COLO668 (cell line): ENCODE measurements around the gene PANK4.

Experiments
- DNase-seq: peaks from one replicate; lab custom pipeline; 2025; ENCODE audit not compliant: unreplicated experiment; lab: John Stamatoyannopoulos, UW

The PANK4 gene

DNA sequence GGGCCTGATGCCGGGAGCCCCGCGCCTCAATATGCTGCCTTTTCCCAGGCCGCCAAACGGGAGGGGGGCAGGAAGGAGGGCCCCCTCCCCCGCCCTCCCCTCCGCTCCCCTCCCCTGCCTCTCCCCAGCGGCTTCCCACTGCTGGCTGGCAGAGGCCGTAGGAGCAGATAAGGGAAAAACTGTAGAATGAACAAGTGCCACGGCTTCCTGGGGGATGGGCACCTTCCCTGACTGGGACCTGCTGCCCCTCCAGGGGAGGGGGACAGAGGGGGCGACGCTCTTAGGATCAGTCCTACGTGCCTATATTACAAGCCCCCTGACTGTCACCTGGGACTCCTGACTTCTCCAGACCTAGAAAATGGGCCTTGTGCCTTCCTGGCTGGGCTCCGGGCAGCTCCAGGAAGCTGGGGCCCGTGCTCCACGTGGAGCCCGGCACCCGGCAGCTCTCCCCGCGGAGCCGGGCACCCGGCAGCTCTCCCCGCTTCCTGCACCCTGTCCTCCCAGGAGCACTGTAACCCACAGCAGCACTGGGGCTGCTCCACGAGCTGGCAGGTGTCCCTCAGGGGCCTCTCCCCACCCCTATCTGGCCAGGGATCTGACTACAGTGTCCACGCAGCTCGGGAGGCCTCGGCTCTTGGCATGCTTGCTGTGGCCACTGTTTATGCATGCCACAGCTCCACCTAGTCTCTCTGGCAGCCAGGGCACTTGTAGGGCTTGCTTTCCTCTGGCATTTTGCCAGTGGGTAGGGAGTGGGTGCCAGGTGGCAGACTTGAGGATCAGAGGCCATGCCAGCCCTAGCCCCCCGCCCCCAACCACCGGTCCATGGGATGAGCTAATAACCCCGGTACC, 4.3 kb upstream of the PANK4 start:
- peak; percentile 86 for DNase-seq

DNA sequence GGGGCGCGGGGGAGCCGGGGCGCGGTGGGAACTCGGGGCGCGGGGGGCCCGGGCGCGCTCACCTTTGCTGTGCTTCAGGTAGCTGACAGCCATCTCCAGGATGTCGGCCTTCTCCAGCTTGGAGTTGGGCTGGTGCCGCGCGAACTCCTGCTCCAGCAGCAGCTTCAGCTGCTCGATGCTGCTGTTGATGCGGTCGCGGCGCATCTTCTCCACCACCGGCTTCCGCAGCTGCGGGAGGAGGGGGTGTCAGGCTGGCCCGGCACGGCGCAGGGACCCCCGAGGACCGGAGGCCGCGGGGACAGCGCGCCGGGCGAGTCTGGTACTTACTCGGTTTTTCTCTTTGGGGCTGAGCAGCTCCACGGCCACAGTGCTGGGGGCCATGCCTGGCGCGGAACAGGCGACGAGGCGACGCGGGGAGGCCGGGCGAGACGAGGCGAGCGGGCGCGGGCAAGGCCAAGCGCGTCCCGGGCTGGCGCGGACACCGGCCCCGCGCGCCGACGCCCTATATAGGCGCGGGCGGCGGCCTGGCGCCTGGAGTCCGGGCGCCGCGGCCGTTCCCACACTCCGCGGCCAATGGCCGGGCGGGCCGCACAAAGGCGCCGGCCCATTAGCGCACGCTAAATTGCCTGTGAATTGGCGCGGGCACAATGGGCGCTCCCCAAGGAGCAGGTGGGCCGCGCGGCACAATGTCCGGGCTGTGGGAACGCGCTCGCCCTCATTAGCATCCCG, 3.6 kb upstream of the PANK4 start, which contains the start of gene HES5:
HES5 (minus strand) TSS at position 480 of the 729 bp plus-strand sequence; CDS start at position 381, 99 bp downstream.
- peak; percentile 93 for DNase-seq

DNA sequence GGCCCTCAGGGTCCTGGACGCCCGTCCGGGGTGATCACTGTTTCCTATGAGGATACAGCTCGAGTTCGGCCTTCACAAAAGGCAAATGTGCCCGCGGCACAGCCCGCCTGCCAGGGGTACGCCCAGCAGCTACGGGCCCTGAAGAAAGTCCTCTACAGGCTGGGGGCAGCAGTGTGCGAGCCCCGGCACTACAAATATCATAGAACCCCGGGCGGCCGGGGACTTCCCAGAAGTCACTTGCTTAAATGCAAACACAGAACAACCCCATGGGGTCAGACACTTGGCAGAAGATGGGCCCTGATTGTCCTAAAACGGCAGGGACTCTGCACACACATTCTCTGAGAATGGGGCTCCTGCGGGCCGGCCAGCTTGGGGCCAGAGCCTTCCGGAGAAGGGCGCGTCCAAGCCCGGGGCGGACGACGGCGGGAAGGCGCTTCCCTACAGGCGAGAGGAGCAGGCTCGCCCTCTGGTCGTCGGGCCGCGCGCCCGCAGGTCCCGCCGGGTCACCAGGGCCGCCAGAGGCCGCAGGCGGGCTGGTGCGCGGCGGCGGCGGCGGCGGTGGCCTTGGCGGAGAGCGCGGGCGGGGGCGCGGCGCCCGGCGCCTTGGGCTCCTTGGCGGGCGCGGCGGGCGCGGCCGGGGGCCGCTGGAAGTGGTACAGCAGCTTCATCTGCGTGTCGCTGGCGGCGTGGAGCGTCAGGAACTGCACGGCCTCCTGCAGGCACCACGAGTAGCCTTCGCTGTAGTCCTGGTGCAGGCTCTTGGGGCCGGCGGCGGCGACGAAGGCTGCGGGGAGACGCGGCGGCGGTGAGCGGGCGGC, 2.8 kb upstream of the PANK4 start:
- DNase-seq, result peak; percentile 75

DNA sequence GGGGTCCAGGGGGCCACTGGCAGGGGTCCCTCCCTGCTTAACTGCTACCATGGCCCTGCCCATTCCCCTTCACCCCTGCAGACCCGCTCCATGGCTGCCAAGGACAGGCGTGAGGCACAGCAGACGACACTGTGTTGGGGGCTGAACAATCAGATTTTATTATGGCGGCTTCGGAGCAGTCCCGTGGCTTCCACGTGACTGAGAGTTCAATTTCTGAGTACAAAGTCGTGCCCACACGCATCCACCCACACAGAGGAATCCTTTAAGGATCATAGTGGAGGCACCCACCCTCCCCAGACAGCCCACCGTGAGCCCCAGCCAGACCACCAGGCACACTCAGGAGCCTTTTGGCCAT, 2.2 kb upstream of the PANK4 start:
- no peak for DNase-seq

DNA sequence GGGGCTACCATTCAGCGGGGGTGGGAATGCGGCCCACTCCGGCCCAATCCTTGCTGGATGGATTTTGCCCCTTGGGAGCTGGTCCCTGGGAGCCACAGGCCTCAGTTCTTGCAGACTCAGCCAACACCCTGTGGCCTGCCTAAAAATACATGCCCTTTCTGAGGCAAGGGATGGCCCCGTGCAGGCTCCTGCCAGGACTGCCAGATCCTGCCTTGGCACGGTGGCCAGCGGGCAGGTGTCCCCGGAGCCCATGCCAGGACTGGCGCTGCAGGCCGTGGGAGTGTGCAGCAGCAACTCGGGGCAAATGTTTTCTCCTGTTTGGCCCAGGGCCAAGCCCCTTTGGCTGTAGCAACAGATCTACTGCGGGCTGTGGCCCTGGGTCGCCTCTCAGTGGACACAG, 1.6 kb upstream of the PANK4 start:
- DNase-seq, result peak; percentile 55

DNA sequence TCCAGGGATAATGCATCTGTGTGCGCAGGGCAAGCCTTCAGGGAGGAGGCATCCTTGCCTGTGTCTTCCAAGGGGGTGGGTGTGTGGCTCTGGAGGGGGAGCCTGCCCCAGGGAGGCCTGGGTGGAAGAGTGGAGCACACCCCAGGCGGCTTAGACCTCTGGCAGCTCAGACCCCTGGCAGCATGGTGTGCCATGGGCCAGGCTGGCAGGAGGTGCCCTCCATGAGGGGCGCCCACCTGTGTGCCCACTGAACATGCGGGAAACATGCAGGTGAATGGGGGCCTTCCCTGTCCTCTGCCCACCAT, 1.1 kb upstream of the PANK4 start:
- no peak for DNase-seq

DNA sequence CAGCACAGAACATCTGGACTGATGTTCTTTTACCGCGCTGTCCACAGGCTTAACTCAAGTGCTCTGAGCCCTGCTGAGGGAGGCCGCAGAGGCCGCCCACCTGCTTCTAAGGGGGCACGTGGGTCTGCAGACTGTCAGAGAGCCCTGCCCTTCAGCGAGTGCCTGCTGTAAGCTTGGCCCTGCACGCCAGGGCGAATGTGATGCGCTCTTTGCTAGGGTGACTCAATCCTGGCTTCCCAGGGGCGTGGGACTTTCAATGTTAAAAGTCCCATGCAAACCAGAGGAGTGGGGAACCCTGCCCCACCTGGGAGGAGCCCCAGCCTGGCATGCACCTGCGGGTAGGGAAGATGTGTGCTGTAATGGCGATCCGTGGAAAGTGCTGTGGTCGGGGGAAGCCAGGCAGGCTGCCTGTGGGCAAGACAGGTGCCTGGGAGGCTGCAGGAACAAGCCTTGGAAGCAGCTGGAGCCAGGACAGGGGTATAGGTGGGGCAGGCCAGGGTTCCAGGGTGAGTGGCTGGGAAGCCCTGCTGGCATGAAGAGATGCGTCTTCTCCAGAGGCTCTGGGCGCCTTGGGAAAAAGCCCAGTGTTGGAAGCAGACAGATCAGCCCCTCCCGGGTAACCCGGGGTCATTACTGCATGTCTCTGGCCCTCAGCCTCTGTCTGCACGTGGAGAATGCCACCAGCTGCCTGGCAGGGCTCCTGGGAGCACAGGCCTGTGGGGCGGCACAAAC, 594 bp upstream of the PANK4 start:
- DNase-seq, result peak; percentile 78

DNA sequence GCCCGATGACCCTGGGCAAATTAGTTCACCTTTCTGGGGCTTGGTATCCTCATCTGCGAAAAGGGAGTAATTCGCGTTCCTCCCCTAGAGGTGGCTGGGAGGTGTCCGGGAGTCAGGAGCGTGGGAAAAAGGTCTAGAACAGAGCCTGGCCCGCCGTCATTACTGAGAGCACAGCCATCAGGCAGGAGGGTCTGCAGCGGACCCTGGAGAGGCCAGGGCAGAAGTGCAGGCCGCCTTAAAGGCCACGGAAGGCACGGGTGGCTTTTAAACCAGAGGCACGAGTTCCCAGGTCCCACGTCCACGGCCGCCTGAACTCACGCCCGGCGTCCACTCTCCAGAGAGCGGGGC, 850 bp downstream of the PANK4 start:
- no peak for DNase-seq

DNA sequence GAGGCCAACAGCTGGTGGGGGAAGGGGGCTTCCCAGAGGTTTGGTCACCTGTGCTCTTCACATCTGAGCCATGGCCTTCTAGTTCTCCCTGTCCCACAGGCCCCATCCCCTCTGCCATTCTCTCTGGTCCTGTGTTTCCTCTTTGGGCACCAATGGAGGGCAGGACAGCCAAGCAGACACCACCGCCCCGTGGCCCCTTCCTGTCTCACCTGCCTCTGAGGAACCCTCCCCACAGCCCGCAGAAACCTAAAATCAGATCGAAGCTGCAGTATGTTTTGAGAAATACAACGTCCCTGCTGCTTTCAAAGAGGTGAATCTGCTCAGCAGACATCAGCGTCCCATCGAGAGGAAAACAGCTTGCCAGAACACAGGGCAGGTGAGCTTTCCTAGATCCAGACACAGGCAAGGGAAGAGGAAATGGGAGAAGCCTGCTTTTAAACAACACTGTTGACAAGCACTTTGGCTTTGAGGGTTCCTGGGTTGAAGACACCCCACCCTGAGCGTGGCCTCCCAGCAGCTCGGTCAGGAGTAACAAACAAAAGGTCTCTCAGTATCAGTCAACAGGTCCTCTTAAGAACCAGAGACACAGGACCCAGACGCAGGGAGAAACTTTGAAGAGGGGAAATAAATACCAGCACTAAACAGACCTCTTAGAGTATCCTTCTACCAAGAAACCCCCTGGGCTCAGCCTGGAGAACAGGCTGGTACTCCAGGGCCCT, 2.3 kb downstream of the PANK4 start:
- DNase-seq, result no peak

DNA sequence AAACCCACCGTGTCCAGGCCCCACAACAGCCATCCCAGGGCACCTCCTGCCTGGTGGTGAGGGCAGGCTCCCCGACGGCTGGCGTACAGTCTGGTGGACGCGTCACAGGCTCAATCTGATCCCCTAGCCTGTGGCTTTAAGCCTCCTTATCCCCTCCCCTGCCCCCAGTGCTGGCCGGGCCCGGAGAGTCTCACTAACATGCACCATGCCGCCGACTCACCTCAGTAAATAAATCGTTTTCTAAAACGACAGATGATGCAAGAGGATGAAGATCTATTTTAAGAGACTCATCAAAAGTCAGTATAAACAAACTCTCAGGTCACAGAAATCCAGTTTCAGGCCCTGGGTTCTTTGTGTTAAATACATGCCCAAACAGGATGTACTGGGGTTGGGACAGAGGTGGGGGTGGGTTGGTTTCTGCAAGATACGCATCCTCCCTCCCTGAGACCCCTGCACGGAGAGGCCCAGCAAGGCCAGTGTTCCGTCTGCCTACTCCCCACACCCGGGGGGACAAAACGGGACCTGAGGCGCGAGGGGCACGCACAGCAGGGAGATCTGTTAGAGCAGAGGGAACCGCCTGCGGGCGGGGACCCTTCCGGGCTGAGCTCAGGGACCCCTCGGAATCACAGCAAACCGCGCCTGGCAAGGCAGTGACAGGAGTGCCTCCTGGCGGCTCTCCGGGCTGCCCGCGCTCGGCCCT, 3.1 kb downstream of the PANK4 start:
- no peak for DNase-seq

DNA sequence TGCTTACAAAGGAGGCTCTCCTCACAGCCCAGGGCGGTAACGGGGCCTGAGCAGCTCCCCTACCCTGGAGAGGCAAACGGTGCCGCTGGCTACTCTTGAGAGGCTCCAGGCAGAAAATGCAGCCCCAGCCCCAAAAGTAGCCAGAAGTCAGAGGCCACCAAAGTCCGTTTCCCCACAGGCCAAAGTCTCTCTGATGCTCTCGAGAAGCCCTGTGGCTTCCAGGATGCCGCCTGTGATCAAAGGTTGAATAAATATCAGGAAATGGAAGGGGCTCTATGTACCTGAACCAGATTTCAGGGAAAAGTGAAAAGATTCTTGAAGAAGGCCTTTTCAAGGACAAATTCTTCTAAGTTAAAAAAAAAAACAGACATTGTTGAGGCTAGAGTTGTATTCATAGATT, 4.2 kb downstream of the PANK4 start:
- DNase-seq, result no peak

DNA sequence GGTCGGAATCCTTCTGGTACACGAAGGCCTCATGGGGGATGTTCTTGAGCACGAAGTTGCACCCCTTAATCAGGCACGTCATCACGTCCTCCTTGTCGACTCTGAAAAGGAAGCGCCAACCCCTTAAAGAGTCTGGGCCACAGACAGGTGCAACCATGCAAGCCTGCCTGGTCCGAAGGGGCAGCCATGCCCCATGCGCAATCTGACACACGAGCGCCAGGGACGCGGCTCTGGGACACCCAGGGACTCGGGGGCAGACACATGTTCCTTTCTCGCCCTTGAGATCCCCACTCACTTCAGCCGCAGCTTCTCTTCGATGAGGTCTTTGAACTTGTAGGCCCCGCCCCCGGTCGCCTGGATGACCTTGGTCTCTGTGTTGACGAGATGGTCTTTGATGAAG, 5.6 kb downstream of the PANK4 start:
- DNase-seq, result no peak

DNA sequence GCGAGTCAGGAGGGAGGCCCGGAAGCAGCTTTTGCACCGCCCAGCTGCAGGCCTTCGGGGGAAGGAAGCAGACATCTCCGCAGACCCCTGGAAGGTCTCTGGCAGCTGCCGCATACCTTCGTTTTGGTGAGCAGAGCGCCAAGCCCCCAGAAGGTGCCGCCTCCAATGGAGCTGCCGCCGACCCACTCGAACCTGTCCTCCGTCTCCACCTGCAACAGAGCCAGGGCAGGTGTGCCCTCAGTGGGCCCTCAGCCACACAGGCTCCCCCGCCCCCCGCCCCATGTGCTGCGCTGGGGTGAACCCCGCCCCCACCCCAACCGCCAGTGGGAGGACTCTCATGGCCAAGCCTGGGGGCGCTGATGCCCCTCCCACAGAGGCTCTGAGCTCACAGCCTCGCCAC, 6.2 kb downstream of the PANK4 start:
- no peak for DNase-seq

DNA sequence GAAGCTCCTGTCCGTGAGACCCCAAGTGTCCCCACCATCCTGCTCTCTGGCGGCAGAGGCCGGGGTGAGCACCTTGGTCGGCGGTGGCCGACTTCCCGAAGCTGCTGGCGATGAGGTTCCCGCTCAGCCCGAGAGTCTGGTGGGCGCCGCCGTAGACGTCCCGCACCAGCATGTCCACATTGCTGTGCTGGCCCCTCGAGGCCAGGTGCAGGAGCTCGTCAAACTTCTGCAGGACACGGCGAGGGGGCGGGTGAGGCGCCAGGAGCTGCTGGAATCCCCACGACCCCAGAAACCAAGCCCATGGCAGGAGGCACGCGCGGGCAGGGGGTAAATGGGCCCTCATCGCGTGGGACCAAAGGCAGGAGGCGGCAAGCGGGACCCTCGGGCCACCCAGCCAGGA, 6.7 kb downstream of the PANK4 start:
- DNase-seq, result no peak

DNA sequence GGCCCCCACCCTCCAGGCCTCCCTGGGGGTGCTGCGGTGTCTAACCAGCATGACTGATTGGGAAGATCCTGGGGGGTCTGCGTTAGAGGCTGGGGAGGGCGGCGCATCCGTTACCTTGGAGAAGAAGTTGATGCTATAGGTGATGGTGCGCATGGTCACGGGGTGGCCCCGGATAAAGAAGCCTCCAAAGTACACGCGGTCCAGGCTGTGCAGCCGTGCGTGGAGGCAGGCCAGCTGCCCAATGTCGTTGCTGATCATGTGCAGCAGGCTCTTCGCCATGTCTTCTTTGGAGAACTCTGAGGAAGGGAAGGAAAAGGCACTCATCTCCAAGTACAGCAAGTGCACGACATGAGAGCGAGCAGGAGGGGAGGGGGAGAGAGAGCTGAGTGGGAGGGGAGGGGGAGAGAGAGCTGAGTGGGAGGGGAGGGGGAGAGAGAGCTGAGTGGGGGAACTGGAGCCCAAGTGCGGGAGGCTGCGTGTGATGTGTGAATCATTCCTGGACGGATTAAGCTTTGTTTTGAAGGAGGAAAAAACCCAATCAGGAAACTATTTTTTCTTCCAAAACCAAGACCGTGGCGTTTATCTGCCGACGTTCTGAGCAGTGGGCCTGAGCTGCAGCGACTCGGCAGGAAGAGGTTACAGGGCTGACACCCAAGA, 7.2 kb downstream of the PANK4 start:
- DNase-seq, result no peak

DNA sequence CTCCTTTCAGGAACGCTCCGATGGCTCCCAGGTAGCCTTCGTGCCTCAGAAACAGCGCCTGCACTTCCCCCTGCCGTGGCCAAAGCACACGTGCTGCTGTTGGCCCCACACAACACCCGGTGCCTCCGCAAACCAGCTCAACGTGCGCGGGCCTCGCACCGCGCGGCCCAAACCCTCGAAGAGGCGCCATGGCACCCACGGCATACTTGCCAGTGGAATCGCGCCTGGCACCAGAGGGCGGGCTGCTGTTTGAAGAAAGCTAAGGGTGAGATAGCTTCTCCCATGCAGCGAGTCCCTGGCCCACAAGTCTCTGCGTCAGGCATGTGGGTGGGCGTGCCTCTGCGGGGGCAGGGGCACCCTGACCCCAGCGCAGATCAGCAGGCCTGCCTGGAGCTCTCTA, 7.9 kb downstream of the PANK4 start:
- no peak for DNase-seq

DNA sequence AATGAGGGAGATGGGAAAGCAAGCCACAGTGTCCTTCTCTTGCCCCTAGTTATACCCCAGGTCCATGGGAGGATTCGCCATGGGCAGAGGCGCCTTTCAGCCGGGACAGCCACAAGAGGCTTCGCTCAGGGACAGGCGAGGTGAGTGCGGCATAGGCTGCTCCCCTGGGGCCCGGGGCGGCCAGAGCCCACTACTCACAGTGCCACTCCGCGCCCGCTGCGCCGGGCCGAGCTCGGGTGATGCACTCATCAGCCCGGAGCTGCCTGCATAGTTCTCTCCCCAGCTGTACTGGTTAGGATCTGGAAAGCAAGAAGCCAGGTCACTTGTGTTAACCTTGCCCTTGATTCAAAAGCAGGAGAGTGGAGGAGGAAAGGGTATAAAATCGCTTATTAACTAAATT, 8.4 kb downstream of the PANK4 start:
- no peak for DNase-seq

DNA sequence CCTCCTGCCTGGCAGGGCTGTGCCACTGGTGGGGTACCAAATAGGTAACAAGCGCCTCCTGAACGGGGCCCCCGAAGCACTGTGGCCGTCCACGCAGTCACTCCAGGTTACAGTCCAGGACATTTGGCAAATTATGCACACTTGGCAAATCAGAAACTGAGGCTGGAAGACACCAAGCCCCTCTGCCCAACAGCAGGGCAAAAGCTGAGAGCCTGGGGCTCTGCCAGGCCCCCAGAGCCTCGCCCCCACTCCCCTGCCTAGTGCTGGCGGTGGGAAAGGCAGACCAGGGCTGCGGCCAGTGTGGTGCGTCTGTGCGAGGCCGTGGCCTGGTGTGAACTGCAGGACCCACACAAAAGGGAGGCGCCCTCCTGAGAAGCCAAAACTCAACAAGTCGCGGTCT, 9.4 kb downstream of the PANK4 start:
- no peak for DNase-seq

DNA sequence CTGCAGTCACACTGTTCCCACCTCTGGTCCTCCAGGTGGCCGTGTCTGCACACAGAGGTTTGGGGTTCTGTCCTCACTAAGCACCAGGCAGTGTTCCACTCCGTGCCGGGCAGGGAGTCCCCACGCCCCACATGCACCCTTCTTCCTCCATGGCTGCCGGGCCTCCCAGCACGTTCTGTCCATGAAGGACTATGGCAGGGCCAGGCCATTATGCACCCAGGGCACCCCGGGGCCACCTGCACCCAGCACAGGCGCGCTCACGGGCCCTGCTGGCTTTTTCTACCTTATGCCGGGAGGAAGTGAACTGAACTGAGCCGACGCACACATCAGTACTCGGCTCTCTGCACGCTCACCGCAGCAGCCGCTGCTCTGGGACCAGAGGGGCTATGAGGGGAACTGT, 10.3 kb downstream of the PANK4 start:
- no peak for DNase-seq

DNA sequence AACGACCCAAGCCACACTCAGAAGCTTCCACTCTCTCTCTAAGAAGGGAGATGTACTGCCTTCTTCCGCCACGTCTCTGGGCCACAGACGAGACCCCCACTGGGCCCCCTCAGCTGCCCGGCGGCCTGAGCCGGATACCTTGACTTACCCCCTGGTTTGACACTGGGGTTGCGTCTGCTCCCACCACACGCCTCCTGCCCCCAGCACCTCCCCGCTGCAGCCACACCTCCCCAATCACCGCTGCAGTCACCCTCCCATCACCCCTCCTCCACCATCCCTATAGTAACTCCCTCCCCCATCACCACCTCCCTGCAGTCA, 10.7 kb downstream of the PANK4 start:
- no peak for DNase-seq
